OCI-LY1 (cell line): ENCODE measurements around the gene B4GALT1.

Experiments
- H2AFZ ChIP-seq: fragments of 200-600 bp; sonication (generic), shearing (Covaris generic); 2 replicates; pipeline ENCODE4 v1.6.0; 2014; ENCODE audit warnings: antibody characterized with exemption, mild to moderate bottlenecking, low read length
- H3F3A ChIP-seq: fragments of 200-600 bp; sonication (generic), shearing (Covaris generic); 2 replicates; pipeline ENCODE4 v1.6.0; 2014; ENCODE audit warnings: mild to moderate bottlenecking, antibody characterized with exemption, low read length, moderate library complexity; ENCODE audit not compliant: insufficient read depth
- H3K27ac ChIP-seq: fragments of 200-600 bp; sonication (generic); 2 replicates; pipeline ENCODE4 v1.5.1; 2014; ENCODE audit warnings: low read length, mixed run types, mild to moderate bottlenecking, low read depth; ENCODE audit not compliant: poor library complexity, severe bottlenecking
- H3K27me3 ChIP-seq: fragments of 200-600 bp; sonication (generic); 2 replicates; pipeline ENCODE4 v1.6.0; 2014; ENCODE audit warnings: antibody characterized with exemption, mild to moderate bottlenecking, low read length, moderate library complexity; ENCODE audit not compliant: insufficient read depth
- H3K36me3 ChIP-seq: fragments of 200-600 bp; sonication (generic); 2 replicates; pipeline ENCODE4 v1.6.1; 2014; ENCODE audit warnings: mild to moderate bottlenecking, antibody characterized with exemption, low read length, moderate library complexity, mixed read lengths; ENCODE audit not compliant: insufficient read depth
- H3K4me1 ChIP-seq: fragments of 200-600 bp; sonication (generic); 2 replicates; pipeline ENCODE4 v1.5.1; 2014; ENCODE audit warnings: mild to moderate bottlenecking, low read length, moderate library complexity; ENCODE audit not compliant: insufficient read depth, severe bottlenecking
- H3K4me2 ChIP-seq: fragments of 200-600 bp; sonication (generic), shearing (Covaris generic); 2 replicates; pipeline ENCODE4 v1.6.1; 2014; ENCODE audit warnings: low read length
- H3K4me3 ChIP-seq: fragments of 200-600 bp; sonication (generic); 2 replicates; pipeline ENCODE4 v1.5.1; 2014; ENCODE audit warnings: low read length, low read depth, mild to moderate bottlenecking, mixed read lengths; ENCODE audit not compliant: poor library complexity, severe bottlenecking
- H3K79me2 ChIP-seq: fragments of 200-600 bp; shearing (Covaris generic); 2 replicates; pipeline ENCODE4 v1.6.1; 2016; ENCODE audit warnings: mixed run types, low read length, mixed read lengths; ENCODE audit not compliant: insufficient read depth
- H3K9ac ChIP-seq: fragments of 200-600 bp; sonication (generic), shearing (Covaris generic); 2 replicates; pipeline ENCODE4 v1.6.1; 2014; ENCODE audit warnings: mild to moderate bottlenecking, low read length, mixed read lengths
- H3K9me2 ChIP-seq: fragments of 200-600 bp; sonication (generic), shearing (Covaris generic); 2 replicates; pipeline ENCODE4 v1.6.1; 2014; ENCODE audit warnings: low read depth, mild to moderate bottlenecking, low read length, mixed read lengths
- H3K9me3 ChIP-seq: fragments of 200-600 bp; shearing (Covaris generic); 2 replicates; pipeline ENCODE4 v1.6.1; 2014; ENCODE audit warnings: low read length, mixed read lengths
- H4K20me1 ChIP-seq: fragments of 200-600 bp; sonication (generic), shearing (Covaris generic); 2 replicates; pipeline ENCODE4 v1.6.0; 2016; ENCODE audit warnings: mild to moderate bottlenecking, low read length; ENCODE audit not compliant: insufficient read depth
- EZH2 ChIP-seq: fragments of 200-600 bp; sonication (generic), shearing (Covaris generic); IDR thresholded peaks from 2 replicates; pipeline ENCODE4 v1.8.0; 2017; ENCODE audit warnings: borderline replicate concordance, mixed run types, mild to moderate bottlenecking, antibody characterized with exemption, low read length, moderate library complexity, mixed read lengths
- TF ChIP-seq, protein P1 (sequence below): fragments of 200-600 bp; sonication (generic), shearing (Covaris generic); IDR thresholded peaks from 2 replicates; pipeline ENCODE4 v1.5.1; 2017; ENCODE audit warnings: mild to moderate bottlenecking, antibody characterized with exemption, low read length, moderate library complexity, mixed read lengths

The B4GALT1 gene

GRCh38 chr9:33178972-33179697 lies 12.0 kb upstream of the B4GALT1 start:
- Histone ChIP-seq H3K27me3 (no peaks in the 10 kb centered on the region), H3F3A (no peaks in the 10 kb centered on the region), H3K4me2 (no peak overlapping the region), H3K27ac (no peak overlapping the region), H3K4me3 (no peak overlapping the region), H3K9me2 (no peaks in the 10 kb centered on the region), H3K36me3 (no peaks in the 10 kb centered on the region), H4K20me1 (no peaks in the 10 kb centered on the region), H2AFZ (no peak overlapping the region), H3K79me2 (no peaks in the 10 kb centered on the region), H3K4me1 (no peaks in the 10 kb centered on the region), H3K9me3 (no peaks in the 10 kb centered on the region), H3K9ac (no peak overlapping the region)
- TF ChIP-seq, protein P1, sequence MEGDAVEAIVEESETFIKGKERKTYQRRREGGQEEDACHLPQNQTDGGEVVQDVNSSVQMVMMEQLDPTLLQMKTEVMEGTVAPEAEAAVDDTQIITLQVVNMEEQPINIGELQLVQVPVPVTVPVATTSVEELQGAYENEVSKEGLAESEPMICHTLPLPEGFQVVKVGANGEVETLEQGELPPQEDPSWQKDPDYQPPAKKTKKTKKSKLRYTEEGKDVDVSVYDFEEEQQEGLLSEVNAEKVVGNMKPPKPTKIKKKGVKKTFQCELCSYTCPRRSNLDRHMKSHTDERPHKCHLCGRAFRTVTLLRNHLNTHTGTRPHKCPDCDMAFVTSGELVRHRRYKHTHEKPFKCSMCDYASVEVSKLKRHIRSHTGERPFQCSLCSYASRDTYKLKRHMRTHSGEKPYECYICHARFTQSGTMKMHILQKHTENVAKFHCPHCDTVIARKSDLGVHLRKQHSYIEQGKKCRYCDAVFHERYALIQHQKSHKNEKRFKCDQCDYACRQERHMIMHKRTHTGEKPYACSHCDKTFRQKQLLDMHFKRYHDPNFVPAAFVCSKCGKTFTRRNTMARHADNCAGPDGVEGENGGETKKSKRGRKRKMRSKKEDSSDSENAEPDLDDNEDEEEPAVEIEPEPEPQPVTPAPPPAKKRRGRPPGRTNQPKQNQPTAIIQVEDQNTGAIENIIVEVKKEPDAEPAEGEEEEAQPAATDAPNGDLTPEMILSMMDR: peak; percentile 9; the same call in 1 of the 2 replicates
- no peak for TF ChIP-seq EZH2

DNA sequence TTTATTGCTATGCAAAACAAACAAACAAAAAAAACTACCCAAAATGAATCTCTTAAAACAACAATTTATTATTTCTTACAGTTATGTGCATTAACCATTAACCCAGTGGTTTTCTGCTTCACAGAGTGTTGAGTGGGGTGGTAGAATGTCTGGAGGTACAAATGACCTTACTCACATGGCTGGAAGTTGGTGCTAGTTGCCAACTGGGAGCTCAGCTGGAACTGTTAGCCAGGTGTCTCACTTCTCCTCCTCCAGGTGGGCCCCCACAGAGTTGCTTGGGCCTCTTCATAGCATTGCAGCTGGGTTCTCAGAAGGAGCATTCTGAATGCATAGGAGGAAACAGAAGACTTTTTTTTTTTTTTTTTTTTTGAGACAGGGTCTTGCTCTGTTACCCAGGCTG lies 10.5 kb upstream of the B4GALT1 start:
- no peaks in the 10 kb centered on the region for H3K79me2 ChIP-seq
- TF ChIP-seq, protein P1: no peak
- TF ChIP-seq EZH2: no peak
- H3K9me3 ChIP-seq: no peaks in the 10 kb centered on the region
- no peaks in the 10 kb centered on the region for H3K27me3 ChIP-seq
- H4K20me1 ChIP-seq: no peaks in the 10 kb centered on the region
- H3K9ac ChIP-seq: no peak overlapping the region
- no peak overlapping the region for H3K4me3 ChIP-seq
- H3K4me2 ChIP-seq: no peak overlapping the region
- H3K27ac ChIP-seq: no peak overlapping the region
- H3K9me2 ChIP-seq: no peaks in the 10 kb centered on the region
- no peaks in the 10 kb centered on the region for H3F3A ChIP-seq
- no peaks in the 10 kb centered on the region for H3K4me1 ChIP-seq
- H2AFZ ChIP-seq: no peak overlapping the region
- H3K36me3 ChIP-seq: no peaks in the 10 kb centered on the region

GRCh38 chr9:33177086-33177485 lies 9.9 kb upstream of the B4GALT1 start:
- no peak for TF ChIP-seq EZH2
- TF ChIP-seq, protein P1: no peak
- H3K36me3 ChIP-seq: no peaks in the 10 kb centered on the region
- H3K4me2 ChIP-seq: no peak overlapping the region
- H3K4me1 ChIP-seq: no peaks in the 10 kb centered on the region
- H3F3A ChIP-seq: no peaks in the 10 kb centered on the region
- no peak overlapping the region for H3K9ac ChIP-seq
- no peak overlapping the region for H2AFZ ChIP-seq
- no peaks in the 10 kb centered on the region for H3K9me2 ChIP-seq
- H3K27me3 ChIP-seq: no peaks in the 10 kb centered on the region
- H4K20me1 ChIP-seq: no peaks in the 10 kb centered on the region
- H3K4me3 ChIP-seq: no peak overlapping the region
- H3K9me3 ChIP-seq: no peaks in the 10 kb centered on the region
- H3K79me2 ChIP-seq: no peaks in the 10 kb centered on the region
- no peak overlapping the region for H3K27ac ChIP-seq
